Liver (tissue), 9 donors: Measurements from ENCODE around the gene DAD1. TPM values are rescaled to one million over a fixed set of nuclear protein-coding genes. Genes with fewer than 3 reads are reported as not detected.

Experiments
- DNase-seq: peaks from one replicate; pipeline ENCODE4 v3.0.0-alpha.2; 2017; ENCODE audit warnings: low spot score
- H3K27ac ChIP-seq, 2 donors: one replicate each; pipeline ENCODE4 v1.7.0; 2013; ENCODE audit warnings: inconsistent platforms in 2 of 2, low read length in 2 of 2, control low read depth in 1 of 2, low read depth in 1 of 2, mild to moderate bottlenecking in 1 of 2
- H3K27me3 ChIP-seq, 4 donors: one replicate each; pipeline versions ENCODE4 v1.6.1 to v1.7.0; 2013; ENCODE audit warnings: low read length in 3 of 4, inconsistent platforms in 1 of 4, mild to moderate bottlenecking in 1 of 4, moderate library complexity in 1 of 4; ENCODE audit not compliant: control insufficient read depth in 4 of 4, insufficient read depth in 4 of 4
- H3K36me3 ChIP-seq, 4 donors: one replicate each; pipeline versions ENCODE4 v1.6.1 to v1.7.0; 2013; ENCODE audit warnings: low read length in 3 of 4, mild to moderate bottlenecking in 3 of 4, low read depth in 1 of 4, moderate library complexity in 1 of 4; ENCODE audit not compliant: control insufficient read depth in 4 of 4, insufficient read depth in 3 of 4
- H3K4me1 ChIP-seq, 4 donors: one replicate each; pipeline versions ENCODE4 v1.6.1 to v1.7.0; 2013; ENCODE audit warnings: low read length in 3 of 4, mild to moderate bottlenecking in 3 of 4, moderate library complexity in 1 of 4; ENCODE audit not compliant: control insufficient read depth in 4 of 4, insufficient read depth in 4 of 4
- H3K4me3 ChIP-seq, 3 donors: one replicate each; pipeline versions ENCODE4 v1.6.1 to v1.7.0; 2013; ENCODE audit warnings: low read length in 3 of 3, control low read depth in 1 of 3, low read depth in 1 of 3, mild to moderate bottlenecking in 1 of 3
- H3K9ac ChIP-seq, 2 donors: one replicate each; pipeline ENCODE4 v1.7.0; 2013; ENCODE audit warnings: low read length in 2 of 2, mild to moderate bottlenecking in 2 of 2, moderate library complexity in 2 of 2, control low read depth in 1 of 2, low read depth in 1 of 2
- H3K9me3 ChIP-seq, 4 donors: one replicate each; pipeline versions ENCODE4 v1.6.1 to v1.7.0; 2013; ENCODE audit warnings: low read length in 3 of 4; ENCODE audit not compliant: control insufficient read depth in 4 of 4
- FOXA1 ChIP-seq: IDR thresholded peaks from 2 replicates; pipeline ENCODE4 v1.6.1; 2016; ENCODE audit warnings: antibody characterized with exemption
- FOXA2 ChIP-seq: IDR thresholded peaks from 2 replicates; pipeline ENCODE4 v1.6.1; 2016; ENCODE audit warnings: antibody characterized with exemption
- GABPA ChIP-seq, 2 donors: IDR thresholded peaks in 1 of 2; conservative IDR thresholded peaks in 1 of 2; 2 replicates each; pipeline ENCODE4 v1.6.1; 2016; ENCODE audit warnings: antibody characterized with exemption in 2 of 2, mild to moderate bottlenecking in 1 of 2, moderate library complexity in 1 of 2
- HNF4A ChIP-seq, 2 donors: conservative IDR thresholded peaks; 2 replicates each; pipeline ENCODE4 v1.6.1; 2016; ENCODE audit warnings: antibody characterized with exemption in 2 of 2, mild to moderate bottlenecking in 2 of 2
- JUND ChIP-seq, 2 donors: IDR thresholded peaks; 2 replicates each; pipeline ENCODE4 v1.6.1; 2016; ENCODE audit warnings: antibody characterized with exemption in 2 of 2
- RAD21 ChIP-seq, 2 donors: IDR thresholded peaks; 2 replicates each; pipeline ENCODE4 v1.6.1; 2016; ENCODE audit warnings: antibody characterized with exemption in 2 of 2, mild to moderate bottlenecking in 2 of 2
- SP1 ChIP-seq: IDR thresholded peaks from 2 replicates; pipeline ENCODE4 v1.6.1; 2018; ENCODE audit warnings: antibody characterized with exemption, mild to moderate bottlenecking
- TAF1 ChIP-seq: conservative IDR thresholded peaks from 2 replicates; pipeline ENCODE4 v1.6.1; 2016; ENCODE audit warnings: antibody characterized with exemption, mild to moderate bottlenecking
- YY1 ChIP-seq: IDR thresholded peaks from 2 replicates; pipeline ENCODE4 v1.6.1; 2016; ENCODE audit warnings: antibody characterized with exemption, mild to moderate bottlenecking
- WGBS: extraction: QIAGEN DNeasy Blood & Tissue Kit; methylation state at CpG from one replicate; pipeline ENCODE4 v1.1.7; 2013; 5-methylcytosine and 5-hydroxymethylcytosine counted together
- polyA plus RNA-seq, 2 donors: library from polyadenylated mRNA; stranded (reverse) in 1 of 2; unstranded in 1 of 2; fragments of 200-250 nt in 1 of 2; fragments of >200 nt in 1 of 2; fragmentation: Nextera tagmentation in 1 of 2; extraction: Ambion mirVana in 1 of 2; gene quantifications; one replicate each; pipeline versions ENCODE4 v1.2.1 to v1.2.3, GENCODE V29; 2013 to 2015
- total RNA-seq, 2 donors: library from RNA; depleted of rRNA; stranded (reverse); fragments of >200 nt; gene quantifications; one replicate each; pipeline ENCODE4 v1.2.3, GENCODE V29; 2014
- TF ChIP-seq, protein P1 (sequence below): IDR thresholded peaks from 2 replicates; pipeline ENCODE4 v1.6.1; 2016; ENCODE audit warnings: antibody characterized with exemption, mild to moderate bottlenecking
- TF ChIP-seq, protein P2 (sequence below): fragments of 150-350 bp; IDR thresholded peaks from 2 replicates; pipeline ENCODE4 v1.5.1; 2017; ENCODE audit warnings: improper control_type of control experiment, low read depth, low read length; ENCODE audit not compliant: missing input control
- TF ChIP-seq, protein P3 (sequence below): IDR thresholded peaks from 2 replicates; pipeline ENCODE4 v1.6.1; 2016; ENCODE audit warnings: antibody characterized with exemption
- TF ChIP-seq, protein P4 (sequence below): IDR thresholded peaks from 2 replicates; pipeline ENCODE4 v1.6.1; 2016; ENCODE audit warnings: antibody characterized with exemption
- donor health status: healthy.
- donor health status: healthy.
- donor health status: healthy.
- donor health status: healthy.
- donor health status: healthy.

Gene DAD1
- total and polyA plus RNA-seq, 4 donors: 142 to 254 (median 205) TPM

DNA sequence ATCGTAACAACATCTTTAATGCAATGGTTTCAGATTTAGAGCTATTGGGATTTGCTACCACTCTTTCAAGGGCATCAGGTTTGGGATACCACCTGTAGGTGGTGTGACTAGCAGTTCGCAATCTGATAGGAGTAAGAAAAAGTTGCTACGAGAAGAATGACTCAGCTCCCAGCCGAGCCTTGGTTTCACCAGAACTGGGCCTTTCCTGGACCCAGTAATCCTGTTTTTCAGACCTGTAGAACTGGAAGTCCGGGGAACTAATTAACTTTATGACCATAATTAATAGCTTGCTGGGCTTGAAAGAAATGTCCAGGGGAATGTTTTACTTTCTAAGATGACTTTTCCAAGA is 9.8 kb upstream of the DAD1 start:
- WGBS: 2% methylated on average over 5 of the region's 5 CpGs
- H3K27ac ChIP-seq: peak overlapping the region; percentile 91 to 94

DNA sequence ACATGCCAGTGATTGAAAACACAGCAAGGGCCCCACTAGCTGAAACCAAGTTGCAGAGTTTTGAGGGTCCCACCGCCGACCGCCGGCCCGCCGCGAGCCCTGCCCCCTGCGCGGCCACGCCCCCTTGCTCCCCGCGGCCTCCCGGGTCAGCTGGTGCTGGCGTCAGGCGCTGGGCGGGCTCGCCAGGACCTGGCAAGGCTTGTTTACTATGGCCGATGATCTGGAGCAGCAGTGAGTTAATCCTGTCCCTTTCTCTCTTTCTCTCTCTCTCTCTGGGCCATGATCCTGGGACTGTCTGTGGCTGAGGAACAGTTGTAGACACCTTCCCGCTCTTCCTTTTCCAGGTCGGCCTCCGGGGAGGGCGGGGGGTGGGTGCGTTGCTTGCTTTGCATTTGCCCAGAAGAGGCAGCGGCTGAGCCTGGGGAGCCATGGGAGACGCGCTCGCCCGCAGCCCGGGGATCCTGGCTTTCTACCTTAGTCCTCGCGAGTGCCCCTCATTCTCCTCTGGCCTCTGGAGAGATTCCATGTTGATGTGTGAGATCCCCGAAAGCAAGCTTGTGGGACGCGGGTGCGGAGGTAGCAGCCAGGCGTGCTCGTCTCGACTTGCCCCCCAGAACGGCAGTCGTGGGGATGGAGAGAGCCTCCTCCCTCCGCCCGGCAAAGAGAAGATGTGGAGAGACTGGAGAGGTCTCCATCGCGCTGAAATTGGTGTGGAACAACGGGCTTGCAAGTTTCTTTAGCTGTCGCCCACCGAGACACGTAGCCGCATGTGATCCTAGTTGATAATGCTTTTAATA is 9.3 kb upstream of the DAD1 start, which contains the start of gene ABHD4:
TSS of gene ABHD4 (plus strand) at position 202 of the 797 bp plus-strand sequence. CDS start at position 209, 7 bp downstream.
- Histone ChIP-seq H3K36me3 (peaks cover 6 to 16% (median 10%) of the 10 kb centered on the region in 4 donors), H3K9me3 (no peaks in the 10 kb centered on the region), H3K27ac (peak within 1 kb of the TSS; percentile 91 to 94), H3K27me3 (no peaks in the 10 kb centered on the region), H3K4me3 (peak within 1 kb of the TSS; percentile 84 to 94 (median 85)), H3K4me1 (peaks cover 0 to 22% (median 5%) of the 10 kb centered on the region in 4 donors), H3K9ac (peak within 1 kb of the TSS; percentile 73 to 98)
- DNase-seq: peak; percentile 84
- TF ChIP-seq RAD21 (IDR thresholded peaks at IDR 0.05) (no peak), GABPA (IDR thresholded peaks at IDR 0.05 in 1 of 2, conservative IDR thresholded peaks at IDR 0.05 in 1 of 2) (no peak), FOXA1 (peak; percentile 37), YY1 (peak; percentile 85), FOXA2 (peak; percentile 47), TAF1 (peak; percentile 53), HNF4A (conservative IDR thresholded peaks at IDR 0.05) (no peak), SP1 (peak; percentile 16)
- TF ChIP-seq, protein P1, sequence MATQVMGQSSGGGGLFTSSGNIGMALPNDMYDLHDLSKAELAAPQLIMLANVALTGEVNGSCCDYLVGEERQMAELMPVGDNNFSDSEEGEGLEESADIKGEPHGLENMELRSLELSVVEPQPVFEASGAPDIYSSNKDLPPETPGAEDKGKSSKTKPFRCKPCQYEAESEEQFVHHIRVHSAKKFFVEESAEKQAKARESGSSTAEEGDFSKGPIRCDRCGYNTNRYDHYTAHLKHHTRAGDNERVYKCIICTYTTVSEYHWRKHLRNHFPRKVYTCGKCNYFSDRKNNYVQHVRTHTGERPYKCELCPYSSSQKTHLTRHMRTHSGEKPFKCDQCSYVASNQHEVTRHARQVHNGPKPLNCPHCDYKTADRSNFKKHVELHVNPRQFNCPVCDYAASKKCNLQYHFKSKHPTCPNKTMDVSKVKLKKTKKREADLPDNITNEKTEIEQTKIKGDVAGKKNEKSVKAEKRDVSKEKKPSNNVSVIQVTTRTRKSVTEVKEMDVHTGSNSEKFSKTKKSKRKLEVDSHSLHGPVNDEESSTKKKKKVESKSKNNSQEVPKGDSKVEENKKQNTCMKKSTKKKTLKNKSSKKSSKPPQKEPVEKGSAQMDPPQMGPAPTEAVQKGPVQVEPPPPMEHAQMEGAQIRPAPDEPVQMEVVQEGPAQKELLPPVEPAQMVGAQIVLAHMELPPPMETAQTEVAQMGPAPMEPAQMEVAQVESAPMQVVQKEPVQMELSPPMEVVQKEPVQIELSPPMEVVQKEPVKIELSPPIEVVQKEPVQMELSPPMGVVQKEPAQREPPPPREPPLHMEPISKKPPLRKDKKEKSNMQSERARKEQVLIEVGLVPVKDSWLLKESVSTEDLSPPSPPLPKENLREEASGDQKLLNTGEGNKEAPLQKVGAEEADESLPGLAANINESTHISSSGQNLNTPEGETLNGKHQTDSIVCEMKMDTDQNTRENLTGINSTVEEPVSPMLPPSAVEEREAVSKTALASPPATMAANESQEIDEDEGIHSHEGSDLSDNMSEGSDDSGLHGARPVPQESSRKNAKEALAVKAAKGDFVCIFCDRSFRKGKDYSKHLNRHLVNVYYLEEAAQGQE: peak; percentile 75
- under 1% methylated on average over 49 of the region's 49 CpGs for WGBS

More for the DNA sequence above, 9.8 kb upstream of the DAD1 start:
- peak overlapping the region; percentile 84 to 94 (median 85) for H3K4me3 ChIP-seq
- H3K36me3 ChIP-seq: peaks cover 9 to 21% (median 15%) of the 10 kb centered on the region in 4 donors
- H3K27me3 ChIP-seq: no peaks in the 10 kb centered on the region
- TF ChIP-seq, protein P2, sequence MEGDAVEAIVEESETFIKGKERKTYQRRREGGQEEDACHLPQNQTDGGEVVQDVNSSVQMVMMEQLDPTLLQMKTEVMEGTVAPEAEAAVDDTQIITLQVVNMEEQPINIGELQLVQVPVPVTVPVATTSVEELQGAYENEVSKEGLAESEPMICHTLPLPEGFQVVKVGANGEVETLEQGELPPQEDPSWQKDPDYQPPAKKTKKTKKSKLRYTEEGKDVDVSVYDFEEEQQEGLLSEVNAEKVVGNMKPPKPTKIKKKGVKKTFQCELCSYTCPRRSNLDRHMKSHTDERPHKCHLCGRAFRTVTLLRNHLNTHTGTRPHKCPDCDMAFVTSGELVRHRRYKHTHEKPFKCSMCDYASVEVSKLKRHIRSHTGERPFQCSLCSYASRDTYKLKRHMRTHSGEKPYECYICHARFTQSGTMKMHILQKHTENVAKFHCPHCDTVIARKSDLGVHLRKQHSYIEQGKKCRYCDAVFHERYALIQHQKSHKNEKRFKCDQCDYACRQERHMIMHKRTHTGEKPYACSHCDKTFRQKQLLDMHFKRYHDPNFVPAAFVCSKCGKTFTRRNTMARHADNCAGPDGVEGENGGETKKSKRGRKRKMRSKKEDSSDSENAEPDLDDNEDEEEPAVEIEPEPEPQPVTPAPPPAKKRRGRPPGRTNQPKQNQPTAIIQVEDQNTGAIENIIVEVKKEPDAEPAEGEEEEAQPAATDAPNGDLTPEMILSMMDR: peak; percentile 1
- TF ChIP-seq, protein P3, sequence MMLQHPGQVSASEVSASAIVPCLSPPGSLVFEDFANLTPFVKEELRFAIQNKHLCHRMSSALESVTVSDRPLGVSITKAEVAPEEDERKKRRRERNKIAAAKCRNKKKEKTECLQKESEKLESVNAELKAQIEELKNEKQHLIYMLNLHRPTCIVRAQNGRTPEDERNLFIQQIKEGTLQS: no peak
- TF ChIP-seq RAD21 (IDR thresholded peaks at IDR 0.05) (peak in 1 of 2 donors; percentile 8), JUND (IDR thresholded peaks at IDR 0.05) (peak; percentile 51 to 61)
- TF ChIP-seq, protein P4, sequence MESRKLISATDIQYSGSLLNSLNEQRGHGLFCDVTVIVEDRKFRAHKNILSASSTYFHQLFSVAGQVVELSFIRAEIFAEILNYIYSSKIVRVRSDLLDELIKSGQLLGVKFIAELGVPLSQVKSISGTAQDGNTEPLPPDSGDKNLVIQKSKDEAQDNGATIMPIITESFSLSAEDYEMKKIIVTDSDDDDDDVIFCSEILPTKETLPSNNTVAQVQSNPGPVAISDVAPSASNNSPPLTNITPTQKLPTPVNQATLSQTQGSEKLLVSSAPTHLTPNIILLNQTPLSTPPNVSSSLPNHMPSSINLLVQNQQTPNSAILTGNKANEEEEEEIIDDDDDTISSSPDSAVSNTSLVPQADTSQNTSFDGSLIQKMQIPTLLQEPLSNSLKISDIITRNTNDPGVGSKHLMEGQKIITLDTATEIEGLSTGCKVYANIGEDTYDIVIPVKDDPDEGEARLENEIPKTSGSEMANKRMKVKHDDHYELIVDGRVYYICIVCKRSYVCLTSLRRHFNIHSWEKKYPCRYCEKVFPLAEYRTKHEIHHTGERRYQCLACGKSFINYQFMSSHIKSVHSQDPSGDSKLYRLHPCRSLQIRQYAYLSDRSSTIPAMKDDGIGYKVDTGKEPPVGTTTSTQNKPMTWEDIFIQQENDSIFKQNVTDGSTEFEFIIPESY: no peak
- H3K9ac ChIP-seq: peak overlapping the region; percentile 73 to 98
- H3K9me3 ChIP-seq: no peaks in the 10 kb centered on the region
- peaks cover 0 to 22% (median 5%) of the 10 kb centered on the region in 4 donors for H3K4me1 ChIP-seq
- DNase-seq: peak; percentile 47
